Karpas-422 (cell line): ENCODE measurements around the gene RPL29. TPM values are rescaled to one million over a fixed set of nuclear protein-coding genes. Genes with fewer than 3 reads are reported as not detected.
A peak's percentile ranks its signal among the peaks of the same experiment; 100 is the strongest.
"Not testable (repeated sequence)": the region's sequence is repeated elsewhere in the genome, so short reads cannot be mapped to it uniquely, and the experiment has no call there.

ENCODE experiments used
- DNase-seq: peaks from one replicate; pipeline ENCODE4 v3.0.0-alpha.2; 2015
- H2AFZ ChIP-seq: fragments of 200-600 bp; sonication (generic); 2 replicates; pipeline ENCODE4 v1.6.1; 2014; ENCODE audit warnings: antibody characterized with exemption, low read length, mixed read lengths
- H3K27ac ChIP-seq: fragments of 200-600 bp; sonication (generic); 2 replicates; pipeline ENCODE4 v1.5.1; 2014; ENCODE audit warnings: mild to moderate bottlenecking, low read length, moderate library complexity
- H3K27me3 ChIP-seq: fragments of 200-600 bp; sonication (generic); 2 replicates; pipeline ENCODE4 v1.6.1; 2014; ENCODE audit warnings: low read length, mixed read lengths
- H3K36me3 ChIP-seq: fragments of 200-600 bp; sonication (generic); 2 replicates; pipeline ENCODE4 v1.6.1; 2014; ENCODE audit warnings: low read length, mixed read lengths; ENCODE audit not compliant: insufficient read depth
- H3K4me1 ChIP-seq: fragments of 200-600 bp; sonication (generic); 2 replicates; pipeline ENCODE4 v1.6.1; 2014; ENCODE audit warnings: mild to moderate bottlenecking, low read length, mixed read lengths
- H3K4me2 ChIP-seq: fragments of 200-600 bp; sonication (generic); 2 replicates; pipeline ENCODE4 v1.6.1; 2014; ENCODE audit warnings: low read length, low read depth, mild to moderate bottlenecking; ENCODE audit not compliant: poor library complexity, severe bottlenecking
- H3K4me3 ChIP-seq: fragments of 200-600 bp; sonication (generic); 2 replicates; pipeline ENCODE4 v1.5.1; 2014; ENCODE audit warnings: mild to moderate bottlenecking, antibody characterized with exemption, low read length, mixed read lengths
- H3K79me2 ChIP-seq: fragments of 200-600 bp; sonication (generic); 2 replicates; pipeline ENCODE4 v1.6.1; 2014; ENCODE audit warnings: mild to moderate bottlenecking, low read length, mixed read lengths
- H3K9ac ChIP-seq: fragments of 200-600 bp; sonication (generic); 2 replicates; pipeline ENCODE4 v1.6.0; 2014; ENCODE audit warnings: low read length
- H3K9me2 ChIP-seq: fragments of 200-600 bp; sonication (generic), shearing (Covaris generic); replicated peaks from 2 replicates; pipeline ENCODE4 v1.6.0; 2014; ENCODE audit warnings: mild to moderate bottlenecking, low read length, moderate library complexity; ENCODE audit not compliant: insufficient read depth
- H3K9me3 ChIP-seq: fragments of 300-700, 200-600 bp; sonication (generic); 2 replicates; pipeline ENCODE4 v1.6.1; 2014; ENCODE audit warnings: low read length, mixed read lengths
- H4K20me1 ChIP-seq: fragments of 200-600 bp; sonication (generic); 2 replicates; pipeline ENCODE4 v1.6.1; 2014; ENCODE audit warnings: mild to moderate bottlenecking, antibody characterized with exemption, low read length, low read depth; ENCODE audit not compliant: insufficient read depth
- total RNA-seq: library from RNA; depleted of rRNA; stranded (reverse); fragments of >200 nt; shearing (Covaris generic); gene quantifications from 2 replicates; pipeline ENCODE4 v1.2.3, GENCODE V29; 2014; ENCODE audit warnings: low replicate concordance; rRNA removed

The RPL29 gene
- total RNA-seq, result 2,656 and 3,245 TPM in 2 replicates

- Histone ChIP-seq H3K9me3 (no peaks in the 10 kb centered on the region), H3K4me3 (peak within 1 kb of the TSS; percentile 80), H3K9me2 (no peaks in the 10 kb centered on the region), H4K20me1 (peaks cover 12% of the 10 kb centered on the region; the same call in 1 of the 2 replicates), H3K27me3 (no peaks in the 10 kb centered on the region), H3K4me1 (peaks cover 14% of the 10 kb centered on the region), H3K36me3 (peaks cover 25% of the 10 kb centered on the region), H2AFZ (no peak within 1 kb of the TSS), H3K9ac (peak within 1 kb of the TSS; percentile 87), H3K4me2 (peak within 1 kb of the TSS; percentile 86), H3K79me2 (peaks cover 16% of the 10 kb centered on the region), H3K27ac (peak within 1 kb of the TSS; percentile 93)
- DNase-seq, result peak; percentile 98
Measured at GRCh38 chr3:51995346-51996163, at the start of gene RPL29. Gene RPL29, minus strand, starts transcription at chr3:51995895. Its CDS starts 434 bp downstream, at chr3:51995461.

DNA sequence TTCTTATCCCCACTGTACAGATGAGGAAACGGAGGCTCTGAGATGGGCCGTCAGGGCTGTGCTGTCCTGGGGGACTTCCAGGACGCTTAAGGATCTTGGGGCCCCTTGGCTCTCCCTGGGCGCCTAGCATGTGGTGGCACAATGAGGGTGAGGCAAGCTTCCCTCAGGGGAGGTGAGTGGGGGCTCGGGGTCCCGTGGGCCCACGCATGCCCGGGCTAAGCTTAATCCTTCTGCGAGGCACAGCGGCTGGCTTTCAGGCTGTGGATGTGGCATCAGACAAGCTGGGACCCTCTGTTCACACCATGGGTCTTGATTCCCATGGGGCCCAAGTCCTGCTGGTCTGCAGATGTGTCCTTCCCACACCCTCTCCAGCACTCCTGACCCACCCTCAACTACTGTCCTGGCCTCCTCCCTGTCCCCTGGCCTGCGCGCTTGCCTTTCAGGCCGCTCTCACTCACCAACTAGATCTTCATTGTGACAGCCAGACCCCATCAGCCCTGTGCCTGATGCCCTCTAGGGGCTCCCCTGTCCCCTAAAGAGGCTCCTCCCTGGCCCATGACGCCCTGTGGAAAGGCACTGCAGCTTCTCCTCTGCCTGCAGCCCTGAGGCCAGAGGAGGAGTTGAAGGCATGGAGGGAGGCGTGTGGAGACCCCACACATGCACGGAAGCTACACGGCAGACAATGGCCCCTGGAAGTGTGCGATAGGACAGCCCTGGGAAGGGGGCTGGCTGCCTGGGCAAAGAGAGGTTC, 49.3 kb upstream of the RPL29 start:
- no peaks in the 10 kb centered on the region for H3K27me3 ChIP-seq
- no peaks in the 10 kb centered on the region for H3K9me3 ChIP-seq
- no peak overlapping the region for H3K4me3 ChIP-seq
- no peaks in the 10 kb centered on the region for H3K9me2 ChIP-seq
- 0 out of 2 replicates have a peak, but pooled peaks cover 6% of the 10 kb centered on the region for H4K20me1 ChIP-seq
- no peak for DNase-seq
- H3K36me3 ChIP-seq, result no peaks in the 10 kb centered on the region; the same call in 1 of the 2 replicates
- H3K4me2 ChIP-seq, result no peak overlapping the region
- H3K79me2 ChIP-seq, result no peaks in the 10 kb centered on the region
- H3K27ac ChIP-seq, result no peak overlapping the region
- H2AFZ ChIP-seq, result no peak overlapping the region
- no peaks in the 10 kb centered on the region for H3K4me1 ChIP-seq
- H3K9ac ChIP-seq, result no peak overlapping the region

GRCh38 chr3:52043750-52044149, 48.1 kb upstream of the RPL29 start:
- H3K4me2 ChIP-seq, result no peak overlapping the region

GRCh38 chr3:52043039-52043438, 47.3 kb upstream of the RPL29 start:
- H3K9me2 ChIP-seq, H3K4me2 ChIP-seq, H3K4me1 ChIP-seq, H3K79me2 ChIP-seq, H3K36me3 ChIP-seq, H3K27ac ChIP-seq, DNase-seq, H3K9ac ChIP-seq, H3K4me3 ChIP-seq, H2AFZ ChIP-seq, H3K9me3 ChIP-seq, H3K27me3 ChIP-seq, H4K20me1 ChIP-seq: not testable (repeated sequence)

More at GRCh38 chr3:52043750-52044149, 48.1 kb upstream of the RPL29 start:
- no peak overlapping the region for H3K4me3 ChIP-seq
- H3K27me3 ChIP-seq, result no peaks in the 10 kb centered on the region
- no peak for DNase-seq
- no peaks in the 10 kb centered on the region for H3K36me3 ChIP-seq
- H3K9me3 ChIP-seq, result no peaks in the 10 kb centered on the region
- no peak overlapping the region for H3K27ac ChIP-seq
- H2AFZ ChIP-seq, result no peak overlapping the region
- H3K9ac ChIP-seq, result no peak overlapping the region
- 0 out of 2 replicates have a peak, but pooled peaks cover 6% of the 10 kb centered on the region for H4K20me1 ChIP-seq
- H3K79me2 ChIP-seq, result no peaks in the 10 kb centered on the region
- H3K4me1 ChIP-seq, result no peaks in the 10 kb centered on the region
- H3K9me2 ChIP-seq, result no peaks in the 10 kb centered on the region

DNA sequence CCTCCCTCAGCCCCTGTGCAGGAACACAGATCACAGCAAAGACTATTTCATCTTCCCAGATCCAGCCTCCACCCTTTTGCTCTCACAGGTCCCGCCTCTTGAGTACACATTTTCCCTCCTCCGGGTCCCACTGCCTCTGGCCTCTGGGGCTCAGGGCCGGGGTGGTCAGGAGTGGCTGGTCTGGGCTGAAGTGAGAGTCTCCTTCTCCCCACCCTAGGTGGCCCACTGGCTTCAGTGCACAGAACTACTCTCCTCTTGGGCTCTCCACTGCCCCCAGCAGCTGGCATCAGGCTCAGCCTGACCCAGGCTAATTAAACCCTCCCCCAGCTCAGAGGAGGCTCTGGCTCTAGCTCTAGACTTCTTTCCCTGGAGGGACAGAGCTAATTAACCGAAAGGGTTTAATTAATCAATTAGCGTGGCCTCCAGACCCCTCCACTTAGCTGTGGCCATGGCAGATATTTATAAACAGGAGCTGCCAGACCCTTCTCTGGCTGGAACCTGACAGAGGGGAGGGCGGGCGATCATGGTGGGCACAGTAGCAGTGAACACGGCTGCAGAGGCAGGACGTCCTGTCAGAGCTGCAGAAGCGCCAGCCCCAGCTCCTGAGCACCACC, 45.5 kb upstream of the RPL29 start:
- no peak for DNase-seq
- peaks cover 8% of the 10 kb centered on the region; the same call in 1 of the 2 replicates for H4K20me1 ChIP-seq
- peaks cover 20% of the 10 kb centered on the region for H3K4me1 ChIP-seq
- H2AFZ ChIP-seq, result no peak overlapping the region
- H3K9ac ChIP-seq, result no peak overlapping the region
- no peaks in the 10 kb centered on the region for H3K9me3 ChIP-seq
- no peaks in the 10 kb centered on the region for H3K36me3 ChIP-seq
- H3K9me2 ChIP-seq, result no peaks in the 10 kb centered on the region
- H3K4me2 ChIP-seq, result no peak overlapping the region
- H3K27me3 ChIP-seq, result no peaks in the 10 kb centered on the region
- H3K4me3 ChIP-seq, result no peak overlapping the region
- H3K79me2 ChIP-seq, result no peaks in the 10 kb centered on the region
- H3K27ac ChIP-seq, result no peak overlapping the region

DNA sequence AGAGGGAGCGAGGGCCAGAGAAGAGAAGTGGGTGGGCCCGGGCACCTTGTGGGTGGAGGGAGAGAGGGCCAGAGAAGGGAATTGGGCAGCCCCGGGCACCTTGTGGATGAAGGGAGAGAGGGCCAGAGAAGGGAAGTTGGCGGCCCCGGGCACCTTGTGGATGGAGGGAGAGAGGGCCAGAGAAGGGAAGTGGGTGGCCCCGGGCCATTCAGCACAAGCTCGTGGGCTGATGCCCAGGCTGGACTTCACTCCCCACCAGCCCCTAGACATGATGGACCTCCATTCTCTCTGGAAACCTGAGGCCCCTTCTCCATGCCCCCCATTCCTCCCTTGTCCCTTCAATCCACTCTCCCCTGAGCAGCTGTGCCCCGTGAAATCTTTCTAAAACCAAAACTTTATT, 44.9 kb upstream of the RPL29 start:
- Histone ChIP-seq H3K4me2 (no peak overlapping the region), H2AFZ (no peak overlapping the region), H3K9me2 (no peaks in the 10 kb centered on the region), H3K27ac (no peak overlapping the region), H3K9me3 (no peaks in the 10 kb centered on the region), H3K79me2 (no peaks in the 10 kb centered on the region), H3K9ac (no peak overlapping the region), H3K4me1 (peaks cover 26% of the 10 kb centered on the region), H3K36me3 (no peaks in the 10 kb centered on the region), H4K20me1 (peaks cover 4% of the 10 kb centered on the region; the same call in 1 of the 2 replicates), H3K4me3 (no peak overlapping the region), H3K27me3 (no peaks in the 10 kb centered on the region)
- DNase-seq, result no peak

GRCh38 chr3:52039846-52040245, 44.2 kb upstream of the RPL29 start:
- no peaks in the 10 kb centered on the region for H3K9me2 ChIP-seq
- no peak for DNase-seq

DNA sequence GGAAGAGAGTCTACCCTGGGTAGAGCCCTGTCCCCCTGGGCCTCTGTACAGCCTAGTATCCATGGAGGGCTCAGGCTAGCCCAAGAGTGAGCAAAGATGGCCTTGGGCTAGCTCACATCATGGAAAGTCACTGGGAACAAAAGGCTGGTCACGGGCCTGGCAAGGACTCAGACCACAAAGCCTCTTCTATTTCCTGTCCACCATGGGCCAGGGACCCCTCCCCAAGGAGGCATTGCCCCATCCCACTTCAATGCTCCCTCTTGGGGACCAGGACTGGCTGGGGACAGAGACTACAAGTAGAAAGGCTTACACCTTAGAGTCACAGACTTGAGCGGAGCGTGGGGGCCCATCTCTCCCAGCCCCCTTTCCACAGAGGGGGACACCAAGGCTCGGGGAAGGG, 43.7 kb upstream of the RPL29 start:
- H2AFZ ChIP-seq, result no peak overlapping the region
- no peak overlapping the region for H3K9ac ChIP-seq
- DNase-seq, result no peak
- no peaks in the 10 kb centered on the region for H3K9me2 ChIP-seq
- no peaks in the 10 kb centered on the region for H3K36me3 ChIP-seq
- H3K4me3 ChIP-seq, result no peak overlapping the region
- no peaks in the 10 kb centered on the region for H3K27me3 ChIP-seq
- no peaks in the 10 kb centered on the region for H3K79me2 ChIP-seq
- H3K4me1 ChIP-seq, result peaks cover 28% of the 10 kb centered on the region
- H3K4me2 ChIP-seq, result no peak overlapping the region
- H4K20me1 ChIP-seq, result peaks cover 4% of the 10 kb centered on the region; the same call in 1 of the 2 replicates
- H3K9me3 ChIP-seq, result no peaks in the 10 kb centered on the region
- no peak overlapping the region for H3K27ac ChIP-seq

More at GRCh38 chr3:52039846-52040245, 44.2 kb upstream of the RPL29 start:
- H3K9me3 ChIP-seq, result no peaks in the 10 kb centered on the region
- H3K27me3 ChIP-seq, result no peaks in the 10 kb centered on the region
- no peak overlapping the region for H3K4me3 ChIP-seq
- H3K79me2 ChIP-seq, result no peaks in the 10 kb centered on the region
- H3K9ac ChIP-seq, result no peak overlapping the region
- H3K27ac ChIP-seq, result no peak overlapping the region
- no peaks in the 10 kb centered on the region for H3K36me3 ChIP-seq
- H3K4me2 ChIP-seq, result no peak overlapping the region
- H4K20me1 ChIP-seq, result peaks cover 4% of the 10 kb centered on the region; the same call in 1 of the 2 replicates
- no peak overlapping the region for H2AFZ ChIP-seq
- H3K4me1 ChIP-seq, result peaks cover 28% of the 10 kb centered on the region
